GM11168 (cell line): ENCODE results near the gene NRG4.
"Not testable (repeated sequence)": the region's sequence is repeated elsewhere in the genome, so short reads cannot be mapped to it uniquely, and the experiment has no call there.

Experiments
- in situ Hi-C: fragments of 300-500 bp; cut with MboI; formaldehyde crosslinking; loops from one replicate; pipeline ENCODE4 v1.12.0; 2022; ENCODE audit warnings: low sequenced_read_pairs; ENCODE audit not compliant: unreplicated experiment

The NRG4 gene

GRCh38 chr15:76011627-76012551 is at the start of gene NRG4:
TSS of gene NRG4 (minus strand) at chr15:76012424. CDS start at chr15:76011230, 1,194 bp downstream.
- in situ Hi-C loops, result no loop called here

- in situ Hi-C loops, result no loop called here
Measured at GRCh38 chr15:76061700-76062099, 49.5 kb upstream of the NRG4 start.

- in situ Hi-C loops, result no loop called here
Measured at GRCh38 chr15:76060118-76060989, 48.1 kb upstream of the NRG4 start.

- in situ Hi-C loops, result loop anchor here (5.0 kb wide), 1 partner anchor 88 kb away; no protein-coding TSS in a partner anchor
Measured at GRCh38 chr15:76059320-76060117, 47.3 kb upstream of the NRG4 start, which contains the start of gene TMEM266. TSS of gene TMEM266 (plus strand) at chr15:76059985. CDS start at chr15:76134264, 74,279 bp downstream.

GRCh38 chr15:76058714-76059319 is 46.6 kb upstream of the NRG4 start:
- in situ Hi-C loops, result loop anchor here (5.0 kb wide), 1 partner anchor 88 kb away; no protein-coding TSS in a partner anchor

- in situ Hi-C loops, result loop anchor here (5.0 kb wide), 1 partner anchor 90 kb away; no protein-coding TSS in a partner anchor
Measured at GRCh38 chr15:76057332-76058000, 45.2 kb upstream of the NRG4 start.

- in situ Hi-C loops, result loop anchor here (5.0 kb wide), 1 partner anchor 90 kb away; no protein-coding TSS in a partner anchor
Measured at GRCh38 chr15:76056931-76057330, 44.7 kb upstream of the NRG4 start.

GRCh38 chr15:76054201-76054600 is 42.0 kb upstream of the NRG4 start:
- in situ Hi-C loops, result not testable (repeated sequence)

- in situ Hi-C loops, result no loop called here
Measured at GRCh38 chr15:76038512-76038911, 26.3 kb upstream of the NRG4 start.

GRCh38 chr15:76035593-76035992 is 23.4 kb upstream of the NRG4 start:
- in situ Hi-C loops, result no loop called here

- in situ Hi-C loops, result no loop called here
Measured at GRCh38 chr15:76034111-76034510, 21.9 kb upstream of the NRG4 start.

- in situ Hi-C loops, result no loop called here
Measured at GRCh38 chr15:76033438-76033837, 21.2 kb upstream of the NRG4 start.

GRCh38 chr15:76032046-76032445 is 19.8 kb upstream of the NRG4 start:
- in situ Hi-C loops, result no loop called here

- in situ Hi-C loops, result no loop called here
Measured at GRCh38 chr15:76024021-76024768, 12.0 kb upstream of the NRG4 start.

GRCh38 chr15:76013470-76013869 is 1.2 kb upstream of the NRG4 start:
- in situ Hi-C loops, result not testable (repeated sequence)

- in situ Hi-C loops, result no loop called here
Measured at GRCh38 chr15:76010613-76011012, 1.6 kb downstream of the NRG4 start.

- in situ Hi-C loops, result no loop called here
Measured at GRCh38 chr15:76006136-76006778, 6.0 kb downstream of the NRG4 start.

GRCh38 chr15:76003364-76003763 is 8.9 kb downstream of the NRG4 start:
- in situ Hi-C loops, result no loop called here
